H1 (cell line): Measurements from ENCODE around the gene NRXN2. TPM values are rescaled to one million over a fixed set of nuclear protein-coding genes. Genes with fewer than 3 reads are reported as not detected.

Source experiments
- CTCF ChIA-PET: fragments of 300-600 bp; sonication (Branson Sonifier 250); formaldehyde crosslinking; loops from one replicate; lab custom pipeline; 2021; ENCODE audit not compliant: partially characterized antibody; lab: Charles Lee
- POLR2A ChIA-PET: fragments of 300-600 bp; sonication (Branson Sonifier 250); formaldehyde crosslinking; loops from one replicate; lab custom pipeline; 2021; ENCODE audit warnings: inconsistent platforms; ENCODE audit not compliant: partially characterized antibody; lab: Charles Lee
- DNase-seq, 2 experiments: peaks; one replicate each; pipeline versions ENCODE4 v3.0.0 to v3.0.0-alpha.2; 2010 to 2022; ENCODE audit warnings: low spot score in 2 of 2, low read depth in 1 of 2, mixed read lengths in 1 of 2
- FAIRE-seq: peaks from 2 replicates; lab custom pipeline; 2011; peaks lifted over from hg19 to GRCh38; lab: Jason Lieb, UNC
- H2AFZ ChIP-seq: 2 replicates; pipeline ENCODE4 v1.8.1; 2012; ENCODE audit warnings: low read length, inconsistent platforms
- H2AK5ac ChIP-seq: 2 replicates; pipeline ENCODE4 v1.6.1; 2013; ENCODE audit warnings: low read depth, low read length
- H2BK120ac ChIP-seq: replicated peaks from 2 replicates; pipeline ENCODE3; 2013; ENCODE audit warnings: low read depth, low read length, inconsistent platforms
- H2BK12ac ChIP-seq: 2 replicates; pipeline ENCODE4 v1.6.1; 2013; ENCODE audit warnings: low read depth, low read length
- H2BK15ac ChIP-seq: 2 replicates; pipeline ENCODE4 v1.6.1; 2013; ENCODE audit warnings: low read length
- H2BK20ac ChIP-seq: 2 replicates; pipeline ENCODE4 v1.6.1; 2013; ENCODE audit warnings: low read length
- H2BK5ac ChIP-seq: 2 replicates; pipeline ENCODE4 v1.6.1; 2013; ENCODE audit warnings: low read depth, low read length
- H3K14ac ChIP-seq: 2 replicates; pipeline ENCODE4 v1.6.1; 2013; ENCODE audit warnings: inconsistent platforms; ENCODE audit not compliant: insufficient read length
- H3K18ac ChIP-seq: 2 replicates; pipeline ENCODE4 v1.6.1; 2013; ENCODE audit warnings: low read length; ENCODE audit errors: extremely low read depth
- H3K23ac ChIP-seq: 2 replicates; pipeline ENCODE4 v1.6.1; 2013; ENCODE audit warnings: inconsistent platforms; ENCODE audit not compliant: insufficient read length
- H3K23me2 ChIP-seq: 2 replicates; pipeline ENCODE4 v1.6.1; 2013; ENCODE audit warnings: low read depth, low read length
- H3K27ac ChIP-seq: 2 replicates; pipeline ENCODE4 v1.6.1; 2011; ENCODE audit warnings: low read depth, low read length, inconsistent platforms
- H3K27me3 ChIP-seq, 4 experiments: replicated peaks in 1 of 4; 1 replicate in 1 of 4; 2 replicates in 3 of 4; pipeline versions ENCODE4 v1.6.1 to v1.8.1; 2011 to 2013; ENCODE audit warnings: low read length in 3 of 4, mild to moderate bottlenecking in 3 of 4, inconsistent platforms in 2 of 4, mixed read lengths in 2 of 4, moderate library complexity in 1 of 4; ENCODE audit not compliant: control insufficient read depth in 3 of 4, insufficient read depth in 3 of 4; ENCODE audit errors: extremely low read depth in 1 of 4
- H3K36me3 ChIP-seq, 4 experiments: 2 replicates each; pipeline versions ENCODE4 v1.6.1 to v1.8.1; 2011 to 2013; ENCODE audit warnings: mild to moderate bottlenecking in 4 of 4, low read length in 3 of 4, moderate library complexity in 2 of 4, control low read depth in 1 of 4, inconsistent platforms in 1 of 4; ENCODE audit not compliant: insufficient read depth in 4 of 4, control insufficient read depth in 2 of 4
- H3K4ac ChIP-seq: replicated peaks from 2 replicates; pipeline ENCODE3; 2013; ENCODE audit warnings: low read length, low read depth, mixed read lengths, inconsistent platforms; ENCODE audit not compliant: insufficient read length
- H3K4me1 ChIP-seq, 4 experiments: replicated peaks in 1 of 4; 1 replicate in 1 of 4; 2 replicates in 3 of 4; pipeline versions ENCODE4 v1.6.1 to v1.8.1; 2011 to 2013; ENCODE audit warnings: low read length in 3 of 4, inconsistent platforms in 2 of 4, mixed read lengths in 1 of 4; ENCODE audit not compliant: insufficient read depth in 4 of 4, control insufficient read depth in 3 of 4
- H3K4me2 ChIP-seq, 2 experiments: 2 replicates each; pipeline versions ENCODE4 v1.6.1 to v1.8.1; 2011 to 2013; ENCODE audit warnings: low read depth in 2 of 2, low read length in 2 of 2, control low read depth in 1 of 2, inconsistent platforms in 1 of 2, mild to moderate bottlenecking in 1 of 2; ENCODE audit not compliant: insufficient read depth in 1 of 2
- H3K4me3 ChIP-seq, 4 experiments: fragments of 200-600, 300-600 bp in 1 of 4; sonication (generic), shearing (Covaris generic), sonication (Bioruptor Twin) in 1 of 4; 2 replicates each; pipeline versions ENCODE4 v1.5.1 to v1.8.1; 2011 to 2016; ENCODE audit warnings: low read length in 4 of 4, low read depth in 3 of 4, control low read depth in 2 of 4, inconsistent platforms in 2 of 4, mild to moderate bottlenecking in 2 of 4, mixed read lengths in 1 of 4, moderate library complexity in 1 of 4; ENCODE audit not compliant: insufficient read depth in 2 of 4; ENCODE audit errors: extremely low read depth in 1 of 4
- H3K56ac ChIP-seq: replicated peaks from 2 replicates; pipeline ENCODE3; 2013; ENCODE audit warnings: low read depth, mild to moderate bottlenecking, mixed read lengths, low read length, inconsistent platforms; ENCODE audit not compliant: insufficient read length
- H3K79me1 ChIP-seq: 2 replicates; pipeline ENCODE4 v1.6.1; 2013; ENCODE audit warnings: low read depth, low read length, control low read depth
- H3K79me2 ChIP-seq, 2 experiments: 2 replicates each; pipeline versions ENCODE4 v1.6.1 to v1.8.1; 2012 to 2013; ENCODE audit warnings: low read length in 2 of 2, mild to moderate bottlenecking in 2 of 2, inconsistent platforms in 1 of 2; ENCODE audit not compliant: insufficient read depth in 2 of 2, control insufficient read depth in 1 of 2
- H3K9ac ChIP-seq, 4 experiments: replicated peaks in 1 of 4; 1 replicate in 1 of 4; 2 replicates in 3 of 4; pipeline versions ENCODE4 v1.6.1 to v1.8.1; 2011 to 2013; ENCODE audit warnings: low read depth in 3 of 4, low read length in 3 of 4, control low read depth in 2 of 4, mild to moderate bottlenecking in 2 of 4, moderate library complexity in 2 of 4, inconsistent platforms in 1 of 4; ENCODE audit errors: extremely low read depth in 1 of 4
- H3K9me3 ChIP-seq, 2 experiments: 2 replicates each; pipeline versions ENCODE4 v1.6.1 to v1.8.1; 2012 to 2013; ENCODE audit warnings: mild to moderate bottlenecking in 2 of 2, moderate library complexity in 2 of 2, control low read depth in 1 of 2, inconsistent platforms in 1 of 2, low read depth in 1 of 2, low read length in 1 of 2, mixed read lengths in 1 of 2; ENCODE audit not compliant: insufficient read depth in 2 of 2
- H4K20me1 ChIP-seq, 2 experiments: replicated peaks in 1 of 2; 2 replicates each; pipeline versions ENCODE3 to v1.8.1; 2011 to 2013; ENCODE audit warnings: inconsistent platforms in 2 of 2, low read length in 2 of 2, mild to moderate bottlenecking in 1 of 2; ENCODE audit not compliant: insufficient read depth in 2 of 2, control insufficient read depth in 1 of 2
- H4K5ac ChIP-seq: 2 replicates; pipeline ENCODE4 v1.6.1; 2013; ENCODE audit warnings: low read length, low read depth, mixed read lengths, inconsistent platforms; ENCODE audit not compliant: insufficient read length
- H4K8ac ChIP-seq: 2 replicates; pipeline ENCODE4 v1.8.0; 2013; ENCODE audit warnings: mild to moderate bottlenecking, moderate library complexity, low read length, inconsistent platforms; ENCODE audit not compliant: insufficient read depth; ENCODE audit errors: extremely low read depth
- H4K91ac ChIP-seq: replicated peaks from 2 replicates; pipeline ENCODE3; 2013; ENCODE audit warnings: low read length, mixed read lengths, inconsistent platforms; ENCODE audit not compliant: insufficient read length
- E2F6 ChIP-seq: IDR thresholded peaks from 2 replicates; pipeline ENCODE4 v1.6.1; 2012; ENCODE audit warnings: inconsistent platforms
- GABPA ChIP-seq: IDR thresholded peaks from 2 replicates; pipeline ENCODE4 v1.6.1; 2011; ENCODE audit warnings: mild to moderate bottlenecking, low read length, moderate library complexity, borderline replicate concordance; ENCODE audit not compliant: insufficient read depth
- NRF1 ChIP-seq: IDR thresholded peaks from 2 replicates; pipeline ENCODE4 v1.6.1; 2011; ENCODE audit warnings: mild to moderate bottlenecking, low read depth, low read length, improper control_type of control experiment
- RNF2 ChIP-seq: fragments of 200-900, 300-1000 bp; sonication (generic); IDR thresholded peaks from 2 replicates; pipeline ENCODE4 v1.7.1; 2016; ENCODE audit warnings: borderline replicate concordance, low read depth, mild to moderate bottlenecking, antibody characterized with exemption, low read length; ENCODE audit not compliant: poor library complexity, severe bottlenecking; ENCODE audit errors: missing control alignments
- SIN3A ChIP-seq, 2 experiments: IDR thresholded peaks in 1 of 2; conservative IDR thresholded peaks in 1 of 2; 2 replicates each; pipeline ENCODE4 v1.6.1; 2011 to 2012; ENCODE audit warnings: low read length in 2 of 2, improper control_type of control experiment in 1 of 2, low read depth in 1 of 2, mild to moderate bottlenecking in 1 of 2
- WGBS, 2 experiments: shearing (Covaris generic) in 1 of 2; methylation state at CpG; one replicate each; pipeline versions ENCODE4 v1.1.6 to v1.1.7; 2013 to 2015; ENCODE audit warnings: low lambda C conversion rate in 2 of 2, mixed read lengths in 2 of 2, inconsistent platforms in 1 of 2, low coverage in 1 of 2, missing lambda C conversion rate in 1 of 2; ENCODE audit not compliant: insufficient replicate concordance in 2 of 2, insufficient coverage in 1 of 2, insufficient read length in 1 of 2; ENCODE audit errors: extremely low coverage in 1 of 2, missing lambda C conversion rate in 1 of 2; 5-methylcytosine and 5-hydroxymethylcytosine counted together
- polyA plus RNA-seq, 7 experiments: library from polyadenylated mRNA; depleted of rRNA in 3 of 7; stranded (reverse) in 5 of 7; unstranded in 2 of 7; fragments of >200 nt in 5 of 7; fragments of 200-250 nt in 2 of 7; gene quantifications; 1 replicate in 5 of 7; 2 replicates in 1 of 7; 4 replicates in 1 of 7; pipeline versions ENCODE4 v1.2.1 to v1.2.3, GENCODE V29; 2011 to 2013; ENCODE audit warnings: missing spikeins in 2 of 7, mixed read lengths in 2 of 7
- total RNA-seq: library from RNA; stranded (reverse); fragmentation: NEBNext Ultra II Directional; extraction: Animal tissue kit (Norgen Biotek cat#: 25700); gene quantifications from 2 replicates; pipeline ENCODE4 v1.2.1, GENCODE V29; 2021

NRXN2 gene
- total and polyA plus RNA-seq, 2 of the 8 experiments (the other 6 are each of a cell fraction or from before 2014, with no cell fraction given): 1.3 to 11.5 TPM

GRCh38 chr11:64637334-64638017 lies 85.5 kb downstream of the NRXN2 start:
- Histone ChIP-seq H3K18ac (no peak overlapping the region; the same call in 1 of the 2 replicates), H3K79me2 (no peaks in the 10 kb centered on the region), H4K20me1 (peaks cover 2 to 12% of the 10 kb centered on the region in 2 experiments), H3K4me3 (peak overlapping the region; percentile 46 to 71 (median 51)), H3K79me1 (no peaks in the 10 kb centered on the region), H2BK15ac (no peak overlapping the region), H3K27me3 (peaks cover 32 to 58% (median 46%) of the 10 kb centered on the region in 4 experiments), H2AK5ac (no peak overlapping the region), H3K4me1 (peaks cover 0 to 19% (median 13%) of the 10 kb centered on the region in 4 experiments; a peak in 6 of 7 replicates), H3K14ac (no peak overlapping the region), H3K9ac (0 out of 7 replicates have a peak overlapping the region, but pooled peaks of 1 of the 4 experiments have one; percentile 13), H3K36me3 (peaks cover 0 to 6% (median 0%) of the 10 kb centered on the region in 4 experiments; a peak in 1 of 8 replicates), H2BK12ac (no peak overlapping the region), H3K4ac (no peak overlapping the region), H3K9me3 (no peaks in the 10 kb centered on the region; a peak in 1 of 4 replicates), H3K23ac (no peak overlapping the region), H2AFZ (no peak overlapping the region), H3K4me2 (peak overlapping the region; percentile 84 to 99), H3K27ac (no peak overlapping the region), H2BK5ac (no peak overlapping the region), H2BK20ac (no peak overlapping the region), H4K8ac (no peak overlapping the region), H4K5ac (no peak overlapping the region), H3K23me2 (peaks cover 14% of the 10 kb centered on the region; the same call in 1 of the 2 replicates), H3K56ac (no peak overlapping the region), H2BK120ac (no peak overlapping the region), H4K91ac (peak overlapping the region; percentile 82)
- WGBS, 2 experiments: 44% methylated on average over 12 of the region's 15 CpGs; no CpG with 5 or more reads in 1 of the 2 experiments
- ChIA-PET POLR2A (interaction anchor here (0.8 kb wide), 1 partner anchor 73 kb away, joined by 3 read pairs; no protein-coding TSS in a partner anchor), CTCF (interaction anchor here (0.6 to 12.7 kb wide), 4 partner anchors 13 to 206 kb away, joined by 3 to 188 read pairs (median 23); no protein-coding TSS in a partner anchor)
- TF ChIP-seq E2F6 (no peak), RNF2 (no peak), SIN3A (conservative IDR thresholded peaks at IDR 0.05 in 1 of 2, IDR thresholded peaks at IDR 0.05 in 1 of 2; ENCODE audit: low read depth in 1 of 2, low read length in 2 of 2) (0 out of 4 replicates have a peak, but pooled peaks of 1 of the 2 experiments have one; percentile 24), NRF1 (no peak), GABPA (no peak)
- DNase-seq: no peak
- no peak for FAIRE-seq
